H1 (cell line): ENCODE data around the gene PLXNA4.

ENCODE experiments used
- CREB1 ChIP-seq: IDR thresholded peaks from 2 replicates; pipeline ENCODE4 v1.6.1; 2012; ENCODE audit warnings: inconsistent platforms
- CTBP2 ChIP-seq: IDR thresholded peaks from 2 replicates; pipeline ENCODE4 v1.7.0; 2011; ENCODE audit warnings: borderline replicate concordance, mild to moderate bottlenecking, moderate library complexity, mixed read lengths, low read length; ENCODE audit not compliant: insufficient read depth, insufficient read length
- CTCF ChIP-seq, 3 experiments: IDR thresholded peaks; 1 replicate in 2 of 3; 2 replicates in 1 of 3; pipeline versions ENCODE4 v1.5.1 to v1.6.1; 2011; ENCODE audit warnings: low read length in 3 of 3, mild to moderate bottlenecking in 3 of 3, inconsistent platforms in 2 of 3, low read depth in 1 of 3, moderate library complexity in 1 of 3; ENCODE audit not compliant: insufficient read depth in 1 of 3; ENCODE audit errors: control extremely low read depth in 1 of 3
- EZH2 ChIP-seq: fragments of 200-600 bp; sonication (generic); IDR thresholded peaks from 2 replicates; pipeline ENCODE4 v1.7.1; 2012; ENCODE audit warnings: low read depth, mild to moderate bottlenecking, moderate library complexity, low read length, inconsistent platforms; ENCODE audit not compliant: severe bottlenecking
- FOSL1 ChIP-seq: IDR thresholded peaks from 2 replicates; pipeline ENCODE4 v1.6.1; 2011; ENCODE audit warnings: mild to moderate bottlenecking, low read depth, low read length, moderate library complexity; ENCODE audit not compliant: insufficient read depth
- JUND ChIP-seq: IDR thresholded peaks from 2 replicates; pipeline ENCODE4 v1.6.1; 2011; ENCODE audit warnings: mild to moderate bottlenecking, improper control_type of control experiment, low read length
- MAFK ChIP-seq: IDR thresholded peaks from 2 replicates; pipeline ENCODE4 v1.6.1; 2012; ENCODE audit warnings: low read depth, mild to moderate bottlenecking, improper control_type of control experiment, low read length
- POLR2A ChIP-seq, 2 experiments: IDR thresholded peaks; 1 replicate in 1 of 2; 2 replicates in 1 of 2; pipeline ENCODE4 v1.6.1; 2011; ENCODE audit warnings: low read depth in 2 of 2, low read length in 2 of 2, mild to moderate bottlenecking in 2 of 2; ENCODE audit errors: control extremely low read depth in 1 of 2
- POLR2AphosphoS5 ChIP-seq: IDR thresholded peaks from 2 replicates; pipeline ENCODE4 v1.6.1; 2011; ENCODE audit warnings: low read depth, low read length
- RFX5 ChIP-seq: IDR thresholded peaks from 2 replicates; pipeline ENCODE4 v1.6.1; 2011; ENCODE audit warnings: low read depth, low read length, improper control_type of control experiment, borderline replicate concordance
- SRF ChIP-seq: IDR thresholded peaks from 2 replicates; pipeline ENCODE4 v1.6.1; 2011; ENCODE audit warnings: mild to moderate bottlenecking, low read depth, low read length, moderate library complexity
- TAF1 ChIP-seq: IDR thresholded peaks from 2 replicates; pipeline ENCODE4 v1.6.1; 2011; ENCODE audit warnings: mild to moderate bottlenecking, low read depth, low read length
- ZNF274 ChIP-seq: IDR thresholded peaks from 2 replicates; pipeline ENCODE4 v1.7.0; 2012; ENCODE audit warnings: low read length, borderline replicate concordance; ENCODE audit errors: extremely low read depth

DNA sequence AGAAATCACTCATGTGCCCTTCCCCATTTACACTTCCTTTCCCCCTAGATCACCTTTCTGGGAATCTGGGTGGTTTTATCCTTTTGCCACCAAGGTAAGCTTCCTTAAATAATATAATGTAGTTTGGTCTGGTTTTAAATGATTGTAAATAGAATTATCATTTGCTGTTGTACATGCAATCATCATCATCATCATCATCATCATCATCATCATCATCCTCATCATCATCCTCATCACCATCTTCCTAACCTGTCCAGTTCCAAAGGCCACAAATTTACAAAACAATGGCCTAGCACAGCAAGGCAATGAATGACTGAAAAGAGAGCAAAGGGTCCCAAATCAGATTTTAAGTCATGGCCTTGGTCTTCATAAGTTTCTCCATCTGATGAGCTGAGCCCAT, 329.7 kb downstream of the PLXNA4 start:
- TF ChIP-seq CTBP2 (no peak), ZNF274 (no peak), CTCF (IDR thresholded peaks at IDR 0.05; ENCODE audit: control extremely low read depth in 1 of 3, insufficient read depth in 1 of 3, low read depth in 1 of 3, low read length in 3 of 3) (no peak), CREB1 (no peak), TAF1 (no peak), EZH2 (no peak), FOSL1 (no peak), SRF (no peak), JUND (no peak), POLR2AphosphoS5 (no peak), RFX5 (no peak), POLR2A (IDR thresholded peaks at IDR 0.05; ENCODE audit: control extremely low read depth in 1 of 2, low read depth in 2 of 2, low read length in 2 of 2) (no peak), MAFK (no peak)
